GM12878 (cell line): ENCODE data around the gene NCKAP5. TPM values are rescaled to one million over a fixed set of nuclear protein-coding genes. Genes with fewer than 3 reads are reported as not detected.

Source experiments
- ATAC-seq: fragments of 200-7000 bp; cut with Tn5 transposase; 3 replicates; pipeline ENCODE4 v1.9.1; 2020; ENCODE audit warnings: mild to moderate bottlenecking, moderate library complexity
- BruUV-seq: library from RNA; stranded (reverse); fragments of 400-500 nt; replicated peaks from 2 replicates; lab custom pipeline; 2021; lab: Mats Ljungman, UMichigan
- CTCF ChIA-PET: fragments of 300-600 bp; sonication (Branson Sonifier 250); formaldehyde crosslinking; extraction: SDS; loops from one replicate; lab custom pipeline; 2021; ENCODE audit warnings: inconsistent platforms; lab: Yijun Ruan, JAX
- POLR2A ChIA-PET: fragments of 350-600 bp; formaldehyde crosslinking; extraction: SDS; loops from one replicate; lab custom pipeline; 2021; ENCODE audit warnings: inconsistent platforms; lab: Charles Lee
- RAD21 ChIA-PET: fragments of 300-600 bp; sonication (Branson Sonifier 250); formaldehyde crosslinking; loops from one replicate; lab custom pipeline; 2023; ENCODE audit warnings: antibody characterized with exemption; ENCODE audit not compliant: unreplicated experiment; lab: Charles Lee
- SMC1A ChIA-PET: fragments of 300-600 bp; sonication (Branson Sonifier 250); formaldehyde crosslinking; loops from one replicate; lab custom pipeline; 2023; ENCODE audit not compliant: unreplicated experiment, uncharacterized antibody; lab: Charles Lee
- DNase-seq: peaks from one replicate; pipeline ENCODE4 v3.0.0-alpha.2; 2011; ENCODE audit warnings: low read depth, low spot score
- FAIRE-seq: peaks from 3 replicates; lab custom pipeline; 2011; peaks lifted over from hg19 to GRCh38; lab: Jason Lieb, UNC
- H2AFZ ChIP-seq: 2 replicates; pipeline ENCODE4 v1.6.0; 2011; ENCODE audit warnings: low read depth, low read length, control low read depth; ENCODE audit not compliant: control insufficient read depth
- H3K27ac ChIP-seq: 2 replicates; pipeline ENCODE4 v1.5.1; 2011; ENCODE audit warnings: control low read depth; ENCODE audit not compliant: control insufficient read depth, insufficient read depth
- H3K27me3 ChIP-seq, 2 experiments: replicated peaks in 1 of 2; 2 replicates each; pipeline versions ENCODE4 v1.6.0 to v1.6.1; 2011; ENCODE audit warnings: low read length in 1 of 2; ENCODE audit not compliant: control insufficient read depth in 2 of 2, insufficient read depth in 2 of 2
- H3K36me3 ChIP-seq, 2 experiments: 2 replicates each; pipeline ENCODE4 v1.5.1; 2011; ENCODE audit warnings: low read length in 1 of 2; ENCODE audit not compliant: control insufficient read depth in 2 of 2, insufficient read depth in 2 of 2
- H3K4me1 ChIP-seq: 2 replicates; pipeline ENCODE4 v1.6.1; 2011; ENCODE audit warnings: mild to moderate bottlenecking, low read length, moderate library complexity, mixed read lengths; ENCODE audit not compliant: control insufficient read depth, insufficient read depth
- H3K4me2 ChIP-seq: 2 replicates; pipeline ENCODE4 v1.6.0; 2011; ENCODE audit warnings: control low read depth; ENCODE audit not compliant: control insufficient read depth, insufficient read depth
- H3K4me3 ChIP-seq: fragments of 200-600 bp; sonication (generic); 2 replicates; pipeline ENCODE4 v1.5.1; 2016
- H3K79me2 ChIP-seq: 2 replicates; pipeline ENCODE4 v1.6.0; 2011; ENCODE audit warnings: low read length; ENCODE audit not compliant: control insufficient read depth, insufficient read depth
- H3K9ac ChIP-seq: 2 replicates; pipeline ENCODE4 v1.8.0; 2011; ENCODE audit warnings: low read length, control low read depth, mixed read lengths; ENCODE audit not compliant: control insufficient read depth, insufficient read depth
- H3K9me3 ChIP-seq: replicated peaks from 3 replicates; pipeline ENCODE4 v1.5.1; 2011; ENCODE audit warnings: mild to moderate bottlenecking, low read length; ENCODE audit not compliant: control insufficient read depth, insufficient read depth
- H4K20me1 ChIP-seq: 2 replicates; pipeline ENCODE4 v1.6.0; 2011; ENCODE audit not compliant: control insufficient read depth, insufficient read depth
- CBX3 ChIP-seq: fragments of 200-600 bp; sonication (generic); IDR thresholded peaks from 2 replicates; pipeline ENCODE4 v1.6.1; 2016; ENCODE audit warnings: low read depth, borderline replicate concordance
- CUX1 ChIP-seq: IDR thresholded peaks from 2 replicates; pipeline ENCODE4 v1.6.1; 2012; ENCODE audit warnings: improper control_type of control experiment, low read depth, low read length; ENCODE audit not compliant: insufficient replicate concordance
- E2F8 ChIP-seq: fragments of 450-650 bp; IDR thresholded peaks from 2 replicates; pipeline ENCODE4 v1.6.1; 2018; ENCODE audit warnings: mild to moderate bottlenecking, low read depth, moderate library complexity; ENCODE audit not compliant: partially characterized antibody
- ETV6 ChIP-seq, 2 experiments: fragments of 450-650 bp in 1 of 2; IDR thresholded peaks in 1 of 2; conservative IDR thresholded peaks in 1 of 2; 2 replicates each; pipeline ENCODE4 v1.6.1; 2014; ENCODE audit warnings: antibody characterized with exemption in 1 of 2, borderline replicate concordance in 1 of 2, low read depth in 1 of 2, mild to moderate bottlenecking in 1 of 2, moderate library complexity in 1 of 2
- KDM1A ChIP-seq: fragments of 200-600 bp; sonication (generic); IDR thresholded peaks from 2 replicates; pipeline ENCODE4 v1.6.1; 2016; ENCODE audit warnings: borderline replicate concordance
- MEF2B ChIP-seq: fragments of 450-650 bp; IDR thresholded peaks from 2 replicates; pipeline ENCODE4 v1.6.1; 2018; ENCODE audit warnings: mild to moderate bottlenecking, moderate library complexity; ENCODE audit not compliant: partially characterized antibody, poor library complexity, severe bottlenecking
- RAD21 ChIP-seq: IDR thresholded peaks from 2 replicates; pipeline ENCODE4 v1.6.1; 2011; ENCODE audit warnings: mild to moderate bottlenecking, low read depth, low read length, moderate library complexity; ENCODE audit not compliant: insufficient read depth
- RAD51 ChIP-seq: fragments of 450-650 bp; IDR thresholded peaks from 2 replicates; pipeline ENCODE4 v1.6.1; 2016; ENCODE audit warnings: moderate library complexity, mild to moderate bottlenecking, inconsistent platforms
- STAT3 ChIP-seq: IDR thresholded peaks from 2 replicates; pipeline ENCODE4 v1.6.1; 2011; ENCODE audit warnings: low read depth, low read length, improper control_type of control experiment
- ZSCAN29 ChIP-seq: fragments of 450-650 bp; IDR thresholded peaks from 2 replicates; pipeline ENCODE4 v1.6.1; 2017; ENCODE audit warnings: mild to moderate bottlenecking, moderate library complexity
- ZZZ3 ChIP-seq: IDR thresholded peaks from 2 replicates; pipeline ENCODE4 v1.6.1; 2011; ENCODE audit warnings: low read depth; ENCODE audit not compliant: control insufficient read depth, insufficient read length
- WGBS: methylation state at CpG from one replicate; pipeline ENCODE4 v1.1.6; 2016; ENCODE audit warnings: low lambda C conversion rate; ENCODE audit not compliant: insufficient replicate concordance, insufficient coverage; ENCODE audit errors: missing lambda C conversion rate; 5-methylcytosine and 5-hydroxymethylcytosine counted together
- in situ Hi-C: fragments of 300-500 bp; cut with MboI; formaldehyde crosslinking; loops from 9 replicates; pipeline ENCODE4 v1.14.3; 2018; ENCODE audit warnings: mixed read lengths
- intact Hi-C: fragments of 100-400 bp; cut with micrococcal nuclease; formaldehyde crosslinking; loops from one replicate; pipeline ENCODE4 v1.14.2; 2022; ENCODE audit not compliant: unreplicated experiment
- polyA plus RNA-seq, 11 experiments: library from polyadenylated mRNA; depleted of rRNA in 4 of 11; unstranded in 6 of 11; stranded (reverse) in 5 of 11; fragments of >200 nt; fragmentation: Nextera tagmentation in 4 of 11; fragmentation: Illumina TruSeq in 1 of 11; extraction: Ambion mirVana in 4 of 11; extraction: Trizol in 1 of 11; gene quantifications; 1 replicate in 1 of 11; 2 replicates in 10 of 11; pipeline versions ENCODE4 v1.2.1 to v1.2.3, GENCODE V29; 2011 to 2016; ENCODE audit warnings: inconsistent platforms in 2 of 11, missing spikeins in 2 of 11, low read depth in 1 of 11
- total RNA-seq, 4 experiments: library from RNA; depleted of rRNA in 3 of 4; stranded (reverse); fragments of >200 nt in 3 of 4; fragmentation: Illumina TruSeq in 1 of 4; extraction: Trizol in 1 of 4; gene quantifications; 2 replicates each; pipeline versions ENCODE4 v1.2.1 to v1.2.3, GENCODE V29; 2013 to 2021
- TF ChIP-seq, protein P1 (sequence below): fragments of 450-650 bp; IDR thresholded peaks from 2 replicates; pipeline ENCODE4 v1.6.1; 2017; ENCODE audit warnings: borderline replicate concordance

NCKAP5 gene
- total and polyA plus RNA-seq, 10 of the 15 experiments (the other 5 are each of a cell fraction or from before 2014, with no cell fraction given), result 0.06 to 0.44 (median 0.16) TPM

DNA sequence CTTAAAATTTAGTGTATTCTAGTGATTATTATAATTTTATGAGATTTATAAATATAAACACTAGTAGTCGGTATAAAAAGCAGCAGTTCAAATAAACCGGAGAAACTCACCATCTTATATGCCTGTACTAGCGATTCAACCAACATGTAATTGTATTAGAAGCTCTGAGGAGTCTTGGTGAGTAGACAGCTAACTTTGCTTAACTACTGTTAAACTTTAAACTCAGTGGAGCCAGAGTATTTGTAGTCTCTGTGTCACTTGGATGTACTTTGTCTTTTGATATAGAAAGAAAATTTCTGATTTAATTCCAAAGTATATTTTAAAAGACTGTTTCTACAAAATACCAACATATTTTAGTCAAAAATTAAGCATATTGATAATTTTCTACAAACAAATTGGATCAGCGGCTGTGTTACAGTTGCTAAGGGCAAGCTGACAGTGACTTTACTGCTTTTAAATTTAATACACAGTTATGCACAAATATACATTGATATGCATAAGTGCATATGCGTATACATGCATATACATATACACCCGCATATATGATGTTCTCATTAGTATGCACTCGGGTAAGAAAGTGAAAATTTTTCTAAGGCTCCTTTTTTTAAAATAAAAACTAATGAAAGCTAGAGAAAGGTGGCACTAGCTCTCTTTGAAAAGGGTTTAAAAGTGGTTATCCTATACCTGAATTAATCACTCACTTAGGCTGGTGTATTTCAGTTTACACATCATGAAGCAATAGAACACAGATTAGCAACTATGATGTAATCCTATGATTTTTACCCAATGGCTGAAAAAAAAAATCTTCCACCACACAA, 374.5 kb downstream of the NCKAP5 start:
- no TSS peak for BruUV-seq
- H3K79me2 ChIP-seq, result no peaks in the 10 kb centered on the region
- 23% methylated on average over 7 of the region's 7 CpGs for WGBS
- RAD21 ChIA-PET, result interaction anchor here (1.9 kb wide), 1 partner anchor 367 kb away, joined by 4 read pairs; no protein-coding TSS in a partner anchor
- no peaks in the 10 kb centered on the region for H3K36me3 ChIP-seq
- H3K4me1 ChIP-seq, result no peaks in the 10 kb centered on the region
- H2AFZ ChIP-seq, result no peak overlapping the region
- H3K9me3 ChIP-seq, result no peaks in the 10 kb centered on the region
- SMC1A ChIA-PET, result interaction anchor here (1.0 to 1.3 kb wide), 2 partner anchors 22 to 368 kb away, joined by 3 read pairs; no protein-coding TSS in a partner anchor
- no peak for ATAC-seq
- H3K27me3 ChIP-seq, result no peaks in the 10 kb centered on the region
- intact Hi-C loops, result no loop called here
- FAIRE-seq, result no peak
- no peak overlapping the region for H3K9ac ChIP-seq
- no peak overlapping the region for H3K4me2 ChIP-seq
- no peaks in the 10 kb centered on the region for H4K20me1 ChIP-seq
- H3K4me3 ChIP-seq, result no peak overlapping the region
- CTCF ChIA-PET, result interaction anchor here (0.6 to 2.4 kb wide), 5 partner anchors 9 to 903 kb away, joined by 3 to 6 read pairs (median 4); no protein-coding TSS in a partner anchor
- POLR2A ChIA-PET, result no interaction called here
- DNase-seq, result no peak
- TF ChIP-seq RAD51 (no peak), STAT3 (no peak), CUX1 (no peak), E2F8 (no peak), ZZZ3 (no peak), CBX3 (no peak), ZSCAN29 (no peak), MEF2B (no peak), ETV6 (conservative IDR thresholded peaks at IDR 0.05 in 1 of 2, IDR thresholded peaks at IDR 0.05 in 1 of 2; ENCODE audit: borderline replicate concordance in 1 of 2, low read depth in 1 of 2) (no peak), RAD21 (no peak), KDM1A (no peak)
- TF ChIP-seq, protein P1, sequence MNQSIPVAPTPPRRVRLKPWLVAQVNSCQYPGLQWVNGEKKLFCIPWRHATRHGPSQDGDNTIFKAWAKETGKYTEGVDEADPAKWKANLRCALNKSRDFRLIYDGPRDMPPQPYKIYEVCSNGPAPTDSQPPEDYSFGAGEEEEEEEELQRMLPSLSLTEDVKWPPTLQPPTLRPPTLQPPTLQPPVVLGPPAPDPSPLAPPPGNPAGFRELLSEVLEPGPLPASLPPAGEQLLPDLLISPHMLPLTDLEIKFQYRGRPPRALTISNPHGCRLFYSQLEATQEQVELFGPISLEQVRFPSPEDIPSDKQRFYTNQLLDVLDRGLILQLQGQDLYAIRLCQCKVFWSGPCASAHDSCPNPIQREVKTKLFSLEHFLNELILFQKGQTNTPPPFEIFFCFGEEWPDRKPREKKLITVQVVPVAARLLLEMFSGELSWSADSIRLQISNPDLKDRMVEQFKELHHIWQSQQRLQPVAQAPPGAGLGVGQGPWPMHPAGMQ, result no peak
- no peak overlapping the region for H3K27ac ChIP-seq
- in situ Hi-C loops, result no loop called here
